Activated CD4-positive, alpha-beta T cell treated with anti-CD3 and anti-CD28 coated beads, Interleukin-2, Interleukin-4, amounts not matched to agents 100 ng/mL and 50 ng/mL, durations not matched to agents 16 hours and 8 hours (primary cell): ENCODE measurements around the gene SORBS2.

Experiments used
- DNase-seq: peaks from one replicate; pipeline ENCODE4 v3.0.0-alpha.2; 2020; ENCODE audit warnings: low spot score

The SORBS2 gene

GRCh38 chr4:185836241-185837084 lies 24.5 kb upstream of the SORBS2 start:
- DNase-seq, result no peak

- no peak for DNase-seq
Observed at GRCh38 chr4:185835814-185836213, 23.8 kb upstream of the SORBS2 start.

- DNase-seq, result no peak
Observed at GRCh38 chr4:185835336-185835735, 23.3 kb upstream of the SORBS2 start.

GRCh38 chr4:185834778-185835177 lies 22.8 kb upstream of the SORBS2 start:
- no peak for DNase-seq

- DNase-seq, result no peak
Observed at GRCh38 chr4:185834088-185834487, 22.1 kb upstream of the SORBS2 start.

- no peak for DNase-seq
Observed at GRCh38 chr4:185833055-185833598, 21.1 kb upstream of the SORBS2 start.

GRCh38 chr4:185831125-185831815 lies 19.3 kb upstream of the SORBS2 start:
- DNase-seq, result no peak

GRCh38 chr4:185830263-185830994 lies 18.4 kb upstream of the SORBS2 start:
- no peak for DNase-seq

GRCh38 chr4:185826381-185826780 lies 14.4 kb upstream of the SORBS2 start:
- DNase-seq, result no peak

- DNase-seq, result no peak
Observed at GRCh38 chr4:185825737-185826136, 13.7 kb upstream of the SORBS2 start.

- DNase-seq, result no peak
Observed at GRCh38 chr4:185822791-185823190, 10.8 kb upstream of the SORBS2 start.

- DNase-seq, result no peak
Observed at GRCh38 chr4:185821029-185821419, 9.0 kb upstream of the SORBS2 start.

- no peak for DNase-seq
Observed at GRCh38 chr4:185820146-185821028, 8.4 kb upstream of the SORBS2 start.

- DNase-seq, result no peak
Observed at GRCh38 chr4:185819144-185819543, 7.2 kb upstream of the SORBS2 start.

- no peak for DNase-seq
Observed at GRCh38 chr4:185817403-185817818, 5.4 kb upstream of the SORBS2 start.

GRCh38 chr4:185813133-185813532 lies 1.1 kb upstream of the SORBS2 start:
- DNase-seq, result no peak

- DNase-seq, result no peak
Observed at GRCh38 chr4:185810746-185811508, 1.1 kb downstream of the SORBS2 start.

GRCh38 chr4:185809533-185810071 lies 2.4 kb downstream of the SORBS2 start:
- DNase-seq, result no peak

GRCh38 chr4:185809121-185809520 lies 2.9 kb downstream of the SORBS2 start:
- DNase-seq, result no peak

GRCh38 chr4:185805979-185806378 lies 6.0 kb downstream of the SORBS2 start:
- DNase-seq, result no peak
